ENCODE data around the gene GATAD2A. TPM values are rescaled to one million over a fixed set of nuclear protein-coding genes. Genes with fewer than 3 reads are reported as not detected.

Gene GATAD2A, protein sequence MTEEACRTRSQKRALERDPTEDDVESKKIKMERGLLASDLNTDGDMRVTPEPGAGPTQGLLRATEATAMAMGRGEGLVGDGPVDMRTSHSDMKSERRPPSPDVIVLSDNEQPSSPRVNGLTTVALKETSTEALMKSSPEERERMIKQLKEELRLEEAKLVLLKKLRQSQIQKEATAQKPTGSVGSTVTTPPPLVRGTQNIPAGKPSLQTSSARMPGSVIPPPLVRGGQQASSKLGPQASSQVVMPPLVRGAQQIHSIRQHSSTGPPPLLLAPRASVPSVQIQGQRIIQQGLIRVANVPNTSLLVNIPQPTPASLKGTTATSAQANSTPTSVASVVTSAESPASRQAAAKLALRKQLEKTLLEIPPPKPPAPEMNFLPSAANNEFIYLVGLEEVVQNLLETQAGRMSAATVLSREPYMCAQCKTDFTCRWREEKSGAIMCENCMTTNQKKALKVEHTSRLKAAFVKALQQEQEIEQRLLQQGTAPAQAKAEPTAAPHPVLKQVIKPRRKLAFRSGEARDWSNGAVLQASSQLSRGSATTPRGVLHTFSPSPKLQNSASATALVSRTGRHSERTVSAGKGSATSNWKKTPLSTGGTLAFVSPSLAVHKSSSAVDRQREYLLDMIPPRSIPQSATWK
- total RNA-seq (ENCODE audit: low replicate concordance), result 30.1 and 40.2 TPM in 2 replicates

DNA sequence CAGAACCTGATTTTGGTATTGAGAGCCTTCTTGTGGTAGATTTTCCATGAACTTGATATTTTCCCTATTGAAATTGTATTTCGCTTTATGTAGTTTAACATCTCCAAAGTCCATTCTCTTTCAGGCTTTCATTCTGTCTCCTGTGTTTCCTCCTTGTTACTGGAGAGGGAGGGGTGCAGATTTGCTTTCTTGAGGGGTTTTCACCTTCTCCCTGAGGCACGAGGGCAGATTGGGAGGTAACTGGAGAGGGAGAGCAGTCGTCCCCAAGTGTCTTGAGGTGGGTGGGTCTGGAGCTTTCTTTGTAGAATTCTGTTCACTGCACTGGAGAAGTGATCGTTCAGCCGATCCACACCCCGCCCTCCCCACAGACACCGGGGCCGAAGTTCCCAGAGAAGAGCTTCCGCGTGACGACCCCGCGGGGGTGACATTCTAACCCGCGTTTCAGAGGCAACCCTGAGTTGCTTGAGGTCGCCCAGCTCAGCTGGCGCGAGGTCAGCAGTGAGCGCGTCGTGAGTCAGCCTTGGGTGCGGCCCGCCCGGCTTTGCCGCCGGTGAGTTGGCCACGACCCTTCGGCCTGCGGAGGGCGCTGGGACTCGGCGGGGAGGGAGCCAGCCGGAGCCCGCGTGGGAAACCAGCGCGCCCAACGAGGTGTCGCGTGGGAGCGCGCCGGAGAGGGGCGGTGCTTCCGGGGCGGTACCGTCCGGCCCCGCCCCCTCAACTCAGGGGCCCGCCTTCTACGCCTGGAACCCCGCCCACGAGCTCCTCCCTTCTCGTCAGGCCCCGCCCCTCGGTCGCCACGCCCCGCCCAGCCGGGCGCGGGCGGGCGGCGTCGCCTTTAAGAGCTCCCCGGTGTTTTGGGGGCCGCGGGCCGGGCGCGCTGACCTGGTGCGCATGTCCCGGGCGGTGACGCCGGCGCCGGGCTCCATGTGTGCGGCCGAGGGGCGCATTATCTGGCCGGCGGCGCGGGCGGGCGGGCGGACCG, at the start of gene GATAD2A:
Gene GATAD2A, plus strand, starts transcription at position 797 of the 982 bp plus-strand sequence. CDS start 59,671 bp downstream, outside the sequence.

DNA sequence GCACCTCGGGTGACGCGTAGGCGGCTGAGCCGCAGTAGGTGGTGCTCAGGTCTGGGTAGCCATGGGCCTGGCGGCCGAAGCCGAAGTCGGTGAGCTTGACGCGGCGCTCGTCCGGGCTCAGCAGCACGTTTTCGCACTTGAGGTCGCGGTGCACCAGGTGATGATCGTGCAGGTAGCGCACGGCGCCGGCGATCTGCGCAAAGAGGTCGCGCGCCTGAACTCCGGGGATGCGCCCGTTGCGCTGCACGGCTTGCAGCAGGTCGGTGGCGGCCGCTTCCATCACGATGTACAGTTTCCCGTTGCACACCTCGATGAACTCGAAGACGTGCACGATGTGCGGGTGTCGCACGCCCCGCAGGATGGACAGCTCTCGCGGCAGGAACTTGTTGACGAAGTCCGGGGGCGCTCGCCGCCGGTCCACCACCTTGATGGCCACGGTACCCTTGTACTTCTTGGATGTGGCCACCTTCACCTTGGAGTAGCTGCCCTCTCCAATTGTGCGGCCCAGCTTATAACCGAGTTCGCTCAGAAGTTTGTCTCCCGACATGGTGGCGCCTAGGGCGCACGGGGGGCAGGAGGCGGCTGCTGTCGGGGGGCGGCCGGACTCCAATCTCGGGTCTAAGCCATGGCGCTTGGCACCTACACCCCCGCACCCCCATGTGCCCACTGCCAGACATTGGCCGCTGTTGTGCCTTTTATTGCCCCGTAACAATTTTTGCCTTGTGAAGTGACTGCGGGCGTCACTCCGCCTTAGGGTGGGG, 109.6 kb downstream of the GATAD2A start, which contains the start of gene TSSK6:
Gene TSSK6, minus strand, starts transcription at position 668 of the 761 bp plus-strand sequence. Its CDS starts 121 bp downstream, at position 547.

DNA sequence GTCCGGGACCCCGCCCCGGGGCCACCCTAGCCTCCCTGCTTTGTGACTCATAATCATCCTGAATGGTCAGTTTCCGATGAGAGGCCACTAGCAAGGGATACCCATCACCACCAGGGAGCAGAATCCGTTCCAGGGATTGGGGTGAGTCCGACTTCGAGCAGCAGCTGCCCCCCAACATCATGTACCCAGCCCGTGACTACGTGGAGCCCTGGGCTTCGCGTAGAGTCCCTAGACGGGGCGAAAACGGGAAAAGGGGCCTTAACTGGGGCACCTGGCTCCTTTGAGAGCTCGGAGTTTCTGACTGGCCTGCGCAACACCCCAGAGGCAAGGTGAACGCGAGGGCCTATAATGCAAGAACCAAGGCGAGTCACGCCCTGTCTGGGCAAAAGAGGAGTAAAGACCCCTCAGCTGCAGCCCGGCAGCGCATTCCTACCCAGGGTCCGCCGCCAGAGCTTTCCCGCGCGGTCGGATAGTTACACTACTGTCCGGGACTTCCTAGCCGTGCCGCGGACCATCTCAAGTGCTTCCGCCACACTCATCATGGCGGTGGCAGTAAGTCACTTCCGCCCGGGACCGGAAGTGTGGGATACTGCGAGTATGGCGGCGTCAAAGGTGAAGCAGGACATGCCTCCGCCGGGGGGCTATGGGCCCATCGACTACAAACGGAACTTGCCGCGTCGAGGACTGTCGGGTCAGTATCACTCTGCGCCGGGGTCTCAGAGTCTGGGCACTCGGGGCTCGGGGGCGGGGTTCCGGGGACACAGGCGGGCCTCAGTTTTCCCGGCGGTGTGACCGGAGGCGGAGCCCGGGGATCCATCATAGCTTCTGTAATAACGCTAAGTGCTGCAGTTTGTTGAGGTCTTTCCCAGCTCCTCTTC, 110.4 kb downstream of the GATAD2A start, which contains the start of gene NDUFA13:
Gene NDUFA13, plus strand, starts transcription at position 584 of the 878 bp plus-strand sequence. Its CDS starts 14 bp downstream, at position 598.

DNA sequence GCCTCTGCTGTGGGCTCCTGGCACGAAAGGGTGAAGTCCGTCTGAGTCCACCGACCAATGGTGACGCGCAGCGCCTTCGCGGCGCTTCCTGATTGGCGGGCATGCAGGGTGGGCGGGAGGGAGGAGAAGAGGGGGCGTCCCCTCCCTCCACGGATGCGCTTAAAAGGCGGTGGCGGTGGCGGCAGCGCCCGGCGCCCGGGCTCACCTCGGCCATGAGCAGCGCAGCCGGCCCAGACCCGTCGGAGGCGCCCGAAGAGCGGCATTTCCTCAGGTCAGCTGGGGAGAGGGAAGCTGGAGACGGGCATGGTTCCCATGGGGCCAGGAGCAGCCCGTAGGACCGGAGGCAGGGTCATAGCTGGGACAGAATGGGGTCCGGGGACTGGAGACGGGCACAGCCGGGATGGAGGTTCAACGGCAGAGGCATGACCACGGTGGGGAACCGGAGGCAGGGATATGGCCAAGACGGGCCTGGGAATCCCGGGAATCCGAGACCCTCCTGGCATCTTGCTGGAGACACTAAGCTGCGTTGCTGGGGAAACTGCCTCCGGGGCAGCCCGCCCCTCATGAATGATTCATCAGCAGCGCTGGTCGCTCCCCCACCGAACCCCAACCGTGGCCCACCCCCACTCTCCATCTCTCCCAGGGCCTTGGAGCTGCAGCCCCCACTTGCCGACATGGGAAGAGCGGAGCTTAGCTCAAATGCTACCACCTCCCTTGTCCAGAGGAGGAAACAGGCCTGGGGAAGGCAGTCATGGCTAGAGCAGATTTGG, 123.4 kb downstream of the GATAD2A start, which contains the start of gene YJEFN3:
Gene YJEFN3, plus strand, starts transcription at position 191 of the 770 bp plus-strand sequence. Its CDS starts 22 bp downstream, at position 213.

DNA sequence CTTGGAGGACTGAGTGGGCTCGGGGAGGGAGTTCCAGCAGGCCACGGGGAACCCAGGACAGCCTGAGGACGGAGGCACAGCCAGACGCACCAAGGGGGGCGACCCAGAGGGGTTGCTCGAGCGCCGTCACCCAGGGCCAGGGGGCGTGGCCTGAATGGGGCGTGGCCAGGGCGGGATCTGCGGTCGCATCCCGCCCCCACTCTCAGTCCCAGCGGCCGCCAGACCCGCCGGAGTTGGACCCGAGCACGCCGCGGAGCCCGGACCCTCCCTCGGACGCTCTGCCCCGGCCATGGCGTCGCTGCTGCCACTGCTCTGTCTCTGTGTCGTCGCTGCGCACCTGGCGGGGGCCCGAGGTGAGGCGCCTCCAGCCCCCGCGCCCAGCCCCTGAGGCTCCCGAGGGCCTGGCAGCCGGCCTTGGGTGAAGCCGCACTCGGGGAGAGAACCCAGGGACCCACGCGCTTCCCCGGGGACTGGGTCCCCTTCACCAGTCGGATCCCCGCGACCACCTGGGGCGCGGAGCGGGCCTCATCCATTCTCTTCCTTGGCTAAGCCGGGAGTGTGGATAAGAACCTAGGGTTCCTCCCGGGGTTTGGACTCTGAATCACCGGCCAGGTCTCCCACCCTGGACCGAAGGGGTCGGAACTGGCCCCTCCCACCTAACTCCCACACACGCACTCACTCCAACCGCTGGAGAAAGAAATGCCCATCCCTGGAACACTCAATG, 132.7 kb downstream of the GATAD2A start, which contains the start of gene CILP2:
Gene CILP2, plus strand, starts transcription at position 205 of the 724 bp plus-strand sequence. Its CDS starts 85 bp downstream, at position 290.

Other genes starting within 250 kb of the GATAD2A start
- not detected in 2 replicates for gene MEF2B, start 235.4 kb upstream of the GATAD2A start, total RNA-seq (ENCODE audit: low replicate concordance)
- 4.7 and 20.0 TPM in 2 replicates for gene BORCS8, start 213.5 kb upstream of the GATAD2A start, total RNA-seq (ENCODE audit: low replicate concordance)
- gene RFXANK, start 213.4 kb upstream of the GATAD2A start, total RNA-seq (ENCODE audit: low replicate concordance), result 44.9 and 64.8 TPM in 2 replicates
- 4.8 and 8.1 TPM in 2 replicates for gene NR2C2AP, start 202.3 kb upstream of the GATAD2A start, total RNA-seq (ENCODE audit: low replicate concordance)
- under 0.01 TPM in 1 of 2 replicates, not detected in the other for gene NCAN, start 193.7 kb upstream of the GATAD2A start, total RNA-seq (ENCODE audit: low replicate concordance)
- 0.12 and 0.83 TPM in 2 replicates for gene TM6SF2, start 132.4 kb upstream of the GATAD2A start, total RNA-seq (ENCODE audit: low replicate concordance)
- 23.4 and 25.4 TPM in 2 replicates for gene SUGP1, start 85.2 kb upstream of the GATAD2A start, total RNA-seq (ENCODE audit: low replicate concordance)
- gene MAU2, start 84.8 kb upstream of the GATAD2A start, total RNA-seq (ENCODE audit: low replicate concordance), result 23.2 and 31.8 TPM in 2 replicates
- gene TSSK6, start 109.9 kb downstream of the GATAD2A start, total RNA-seq (ENCODE audit: low replicate concordance), result 1.5 and 2.9 TPM in 2 replicates
- gene NDUFA13, start 110.5 kb downstream of the GATAD2A start, total RNA-seq (ENCODE audit: low replicate concordance), result 440 and 987 TPM in 2 replicates
- 0.12 and 0.15 TPM in 2 replicates for gene YJEFN3, start 123.2 kb downstream of the GATAD2A start, total RNA-seq (ENCODE audit: low replicate concordance)
- gene CILP2, start 132.6 kb downstream of the GATAD2A start, total RNA-seq (ENCODE audit: low replicate concordance), result 0.08 and 0.12 TPM in 2 replicates
- gene PBX4, start 213.0 kb downstream of the GATAD2A start, total RNA-seq (ENCODE audit: low replicate concordance), result 3.2 TPM in 1 of 2 replicates, not detected in the other
- 0.83 and 1.9 TPM in 2 replicates for gene LPAR2, start 222.5 kb downstream of the GATAD2A start, total RNA-seq (ENCODE audit: low replicate concordance)
- gene GMIP, start 238.0 kb downstream of the GATAD2A start, total RNA-seq (ENCODE audit: low replicate concordance), result 1.4 and 4.7 TPM in 2 replicates

All from smooth muscle cell of the coronary artery (primary cell).